Stomach (tissue), 4 donors: ENCODE data around the gene C1QL1.

Experiments
- POLR2A ChIP-seq, 4 donors: fragments of 450-650 bp; IDR thresholded peaks; one replicate each; pipeline ENCODE4 v1.6.1; 2016; ENCODE audit warnings: antibody characterized with exemption in 4 of 4, control low read depth in 2 of 4, mild to moderate bottlenecking in 1 of 4, moderate library complexity in 1 of 4
- POLR2AphosphoS5 ChIP-seq, 3 donors: sonication (generic); formaldehyde crosslinking; IDR thresholded peaks; one replicate each; pipeline ENCODE4 v1.6.1; 2016; ENCODE audit warnings: antibody characterized with exemption in 3 of 3
- TF ChIP-seq, protein P1 (sequence below), 7 experiments: fragments of 450-650 bp in 4 of 7; fragments of 200-600 bp in 3 of 7; sonication (generic) in 3 of 7; IDR thresholded peaks; one replicate each; pipeline ENCODE4 v1.5.1; 2016 to 2019; ENCODE audit warnings: antibody characterized with exemption in 7 of 7, control low read depth in 2 of 7, mild to moderate bottlenecking in 1 of 7

- TF ChIP-seq, protein P1, sequence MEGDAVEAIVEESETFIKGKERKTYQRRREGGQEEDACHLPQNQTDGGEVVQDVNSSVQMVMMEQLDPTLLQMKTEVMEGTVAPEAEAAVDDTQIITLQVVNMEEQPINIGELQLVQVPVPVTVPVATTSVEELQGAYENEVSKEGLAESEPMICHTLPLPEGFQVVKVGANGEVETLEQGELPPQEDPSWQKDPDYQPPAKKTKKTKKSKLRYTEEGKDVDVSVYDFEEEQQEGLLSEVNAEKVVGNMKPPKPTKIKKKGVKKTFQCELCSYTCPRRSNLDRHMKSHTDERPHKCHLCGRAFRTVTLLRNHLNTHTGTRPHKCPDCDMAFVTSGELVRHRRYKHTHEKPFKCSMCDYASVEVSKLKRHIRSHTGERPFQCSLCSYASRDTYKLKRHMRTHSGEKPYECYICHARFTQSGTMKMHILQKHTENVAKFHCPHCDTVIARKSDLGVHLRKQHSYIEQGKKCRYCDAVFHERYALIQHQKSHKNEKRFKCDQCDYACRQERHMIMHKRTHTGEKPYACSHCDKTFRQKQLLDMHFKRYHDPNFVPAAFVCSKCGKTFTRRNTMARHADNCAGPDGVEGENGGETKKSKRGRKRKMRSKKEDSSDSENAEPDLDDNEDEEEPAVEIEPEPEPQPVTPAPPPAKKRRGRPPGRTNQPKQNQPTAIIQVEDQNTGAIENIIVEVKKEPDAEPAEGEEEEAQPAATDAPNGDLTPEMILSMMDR (IDR thresholded peaks at IDR 0.05) = no peak
- TF ChIP-seq POLR2A (IDR thresholded peaks at IDR 0.05) = no peak
- no peak for TF ChIP-seq POLR2AphosphoS5 (IDR thresholded peaks at IDR 0.05)
These were observed 47.5 kb downstream of the C1QL1 start for GRCh38 chr17:44920565-44920940.
